GM21447 (cell line): ENCODE data around the gene NT5DC4.

Experiments
- ATAC-seq: cut with Tn5 transposase; IDR thresholded peaks from one replicate; pipeline ENCODE4 v1.9.1; 2021; ENCODE audit not compliant: unreplicated experiment

NT5DC4 gene

DNA sequence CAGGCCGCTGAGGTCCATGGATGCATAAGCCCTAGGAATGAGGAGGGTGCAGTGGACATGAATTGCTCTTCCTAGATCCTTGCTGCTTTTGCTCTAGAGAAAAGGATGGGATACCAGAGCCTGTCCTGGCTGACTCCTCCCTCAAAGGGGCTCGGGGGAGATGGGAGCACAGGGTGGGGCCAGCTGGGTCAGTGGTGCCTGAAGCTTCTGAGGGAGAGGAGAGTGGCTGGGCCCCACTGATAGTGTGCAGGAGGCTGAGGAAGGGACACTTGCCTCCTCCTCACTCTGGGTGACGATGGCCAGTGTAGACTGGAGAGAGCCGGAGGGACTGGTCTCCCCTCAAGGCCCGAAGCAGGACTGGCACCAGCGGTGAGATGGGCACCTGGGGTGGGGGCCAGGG lies at the start of gene NT5DC4:
Gene NT5DC4, plus strand, starts transcription at position 236 of the 400 bp plus-strand sequence. Its CDS starts 60 bp downstream, at position 296.
- no peak for ATAC-seq

DNA sequence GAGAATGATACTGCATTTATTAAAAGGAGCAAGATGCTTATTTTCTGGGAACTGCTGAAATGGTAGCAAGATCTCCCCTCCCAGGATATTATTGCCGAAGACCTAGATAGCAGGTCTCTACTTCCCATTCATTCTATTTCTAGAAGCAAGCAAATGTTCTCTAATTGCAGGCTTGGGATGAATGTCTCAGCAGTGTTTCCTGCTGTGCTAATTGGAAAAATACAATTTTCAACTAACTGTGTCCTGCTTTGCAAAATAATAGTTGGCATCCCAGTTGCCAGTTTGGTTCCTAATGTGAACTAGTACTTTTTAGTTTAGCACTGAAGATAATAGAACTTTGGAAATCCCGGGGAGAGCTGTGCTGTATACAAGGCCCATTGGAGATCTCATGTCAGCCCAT lies 49.0 kb upstream of the NT5DC4 start:
- ATAC-seq: no peak

DNA sequence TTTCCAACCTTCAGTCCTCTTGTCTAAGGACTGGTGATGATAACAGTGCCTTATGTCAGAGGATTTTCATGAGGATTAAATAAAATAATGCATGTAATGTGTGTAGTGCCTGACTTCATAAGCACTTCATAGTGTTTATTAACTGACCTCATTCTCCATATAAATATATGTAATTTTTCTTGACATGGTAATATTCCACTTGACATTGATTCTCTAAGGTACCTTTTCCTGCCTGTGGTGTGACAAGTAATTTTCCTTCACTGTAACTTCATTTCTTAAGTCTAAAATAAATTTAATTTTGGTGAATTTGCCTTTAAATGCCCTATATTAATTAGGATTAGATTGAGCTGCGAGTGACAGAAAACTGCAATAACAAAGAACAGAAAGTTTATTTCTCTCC lies 47.8 kb upstream of the NT5DC4 start:
- no peak for ATAC-seq

DNA sequence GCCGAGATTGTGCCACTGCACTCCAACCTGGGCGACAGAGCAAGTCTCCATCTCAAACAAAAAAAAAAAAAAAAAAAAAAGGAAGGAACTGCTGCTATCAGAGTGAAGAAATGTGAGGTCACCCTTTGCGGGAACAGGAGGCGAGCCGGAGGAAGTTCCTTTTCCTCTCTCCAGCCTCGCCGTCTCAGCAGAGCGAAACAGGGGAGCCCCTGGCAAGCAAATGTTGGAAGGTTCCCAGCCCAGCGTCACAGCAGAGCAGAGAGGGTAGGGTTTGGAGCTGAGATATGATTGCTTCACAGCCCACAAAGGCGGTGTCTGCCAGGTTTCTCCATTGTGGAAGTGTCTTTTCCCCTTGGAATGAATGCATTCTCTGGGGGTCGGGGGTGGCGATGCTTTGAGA lies 46.6 kb upstream of the NT5DC4 start:
- no peak for ATAC-seq

DNA sequence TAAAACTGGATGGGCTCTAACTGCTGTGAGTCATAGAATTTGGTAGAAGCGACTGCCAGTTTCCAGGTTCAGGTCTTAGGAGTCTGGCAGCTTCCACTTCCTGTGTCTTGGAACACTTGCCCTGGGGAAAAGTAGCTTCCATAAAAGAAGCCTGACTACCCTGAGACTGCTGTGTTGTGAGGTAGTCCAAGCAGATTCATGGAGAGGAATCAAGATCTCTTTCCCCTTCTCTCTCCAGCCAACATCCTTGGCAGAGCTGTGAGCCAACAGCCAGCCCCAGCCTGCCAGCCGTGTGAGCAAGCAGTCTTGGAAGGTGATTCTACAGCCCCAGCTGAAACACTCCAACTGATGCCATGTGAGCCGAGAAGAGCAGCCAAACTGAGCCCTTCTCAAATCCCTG lies 41.3 kb upstream of the NT5DC4 start:
- ATAC-seq: no peak

DNA sequence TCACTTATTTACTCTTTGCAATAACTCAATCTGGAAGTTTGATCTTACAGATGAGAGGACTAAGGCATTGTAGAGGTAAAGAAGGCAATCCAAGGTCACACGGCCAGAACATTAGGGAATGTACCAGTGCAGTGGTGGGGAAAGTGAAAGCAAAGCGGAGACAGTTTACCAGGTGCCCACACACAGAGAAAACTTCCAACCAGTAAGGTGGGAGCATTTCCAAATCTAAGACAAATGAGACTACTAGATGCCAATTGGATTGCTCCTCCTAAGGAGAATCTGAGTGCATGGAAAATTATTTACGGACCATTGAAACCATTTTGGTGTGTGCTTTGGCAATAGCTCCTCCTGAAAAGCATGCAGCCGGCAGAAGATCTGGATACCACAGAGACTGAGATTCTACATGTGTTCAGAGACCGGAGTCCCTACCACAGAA lies 40.1 kb upstream of the NT5DC4 start:
- no peak for ATAC-seq

DNA sequence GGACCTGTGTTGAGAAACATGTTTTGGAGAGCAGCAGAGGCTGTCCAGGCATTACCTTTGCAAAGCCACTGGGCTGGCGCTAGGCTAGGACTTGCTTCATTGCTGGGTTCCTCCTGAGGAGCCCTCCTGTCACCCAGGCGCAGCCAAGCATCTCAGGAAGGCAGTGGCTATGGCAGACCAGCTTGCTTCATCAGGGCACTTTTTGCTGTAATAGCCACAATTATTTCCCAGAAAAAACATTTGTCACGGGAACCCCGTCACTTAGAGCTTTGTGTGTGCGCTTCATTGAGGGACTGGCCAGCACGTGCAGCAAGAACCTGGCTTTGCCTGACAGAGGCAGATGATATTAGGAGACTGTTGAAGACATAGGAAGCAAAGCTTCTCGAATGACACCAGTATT lies 38.7 kb upstream of the NT5DC4 start:
- no peak for ATAC-seq

DNA sequence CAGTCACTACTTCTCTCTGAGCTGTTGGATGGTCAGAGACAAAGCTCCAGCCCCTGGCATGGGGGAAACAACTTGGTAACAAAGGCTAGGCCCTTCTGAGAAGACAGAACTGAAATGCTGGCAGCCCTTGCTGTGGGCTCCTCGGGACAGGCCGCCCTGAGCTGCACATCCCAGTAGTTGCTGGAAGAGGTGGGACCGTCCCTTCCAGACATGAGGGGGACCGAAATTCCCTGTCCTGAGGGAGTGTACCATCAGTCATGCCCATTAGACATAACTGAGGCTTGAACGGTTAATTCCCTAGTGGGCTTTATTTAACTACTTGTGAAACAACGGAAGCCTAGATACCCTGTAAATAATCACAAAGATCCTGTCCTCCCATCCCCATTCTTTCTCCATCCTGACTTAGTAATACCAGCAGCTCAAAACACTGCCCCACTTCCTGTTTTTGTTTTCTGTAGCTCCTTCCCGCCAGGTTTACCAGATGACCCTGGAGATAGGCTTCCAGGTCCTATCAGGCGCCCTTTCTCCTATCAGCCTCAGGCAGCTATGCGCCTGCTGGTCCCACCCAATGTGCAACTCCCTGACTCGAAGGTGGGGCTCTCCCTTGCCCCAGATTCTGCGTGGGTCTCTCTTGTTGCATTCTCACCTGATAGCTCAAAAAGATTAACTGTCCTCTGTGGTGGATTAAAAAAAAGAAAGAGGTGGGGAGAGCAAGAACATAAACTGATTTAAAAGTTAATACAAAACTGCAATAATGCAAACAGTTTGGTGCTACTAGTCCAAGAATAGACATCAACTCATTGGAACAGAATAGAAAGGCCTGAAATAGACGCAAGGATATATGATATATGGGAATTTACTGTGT lies 37.0 kb upstream of the NT5DC4 start:
- no peak for ATAC-seq

DNA sequence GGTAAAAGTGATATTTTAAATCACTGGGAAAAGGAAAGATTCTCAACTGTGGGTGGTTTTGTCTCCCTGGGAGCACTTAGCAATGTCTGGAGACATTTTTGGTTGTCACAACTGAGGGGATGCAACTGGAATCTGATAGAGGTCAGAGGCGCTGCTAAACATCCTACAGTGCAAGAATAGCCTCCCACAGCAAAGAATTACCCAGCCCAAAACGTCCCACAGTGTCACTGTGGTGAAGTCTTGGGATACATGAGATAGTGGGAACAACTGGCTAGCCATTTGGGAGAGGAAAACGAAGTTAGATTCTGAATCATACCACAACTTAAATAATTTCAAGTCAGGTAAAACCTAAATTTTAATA lies 36.4 kb upstream of the NT5DC4 start:
- no peak for ATAC-seq

DNA sequence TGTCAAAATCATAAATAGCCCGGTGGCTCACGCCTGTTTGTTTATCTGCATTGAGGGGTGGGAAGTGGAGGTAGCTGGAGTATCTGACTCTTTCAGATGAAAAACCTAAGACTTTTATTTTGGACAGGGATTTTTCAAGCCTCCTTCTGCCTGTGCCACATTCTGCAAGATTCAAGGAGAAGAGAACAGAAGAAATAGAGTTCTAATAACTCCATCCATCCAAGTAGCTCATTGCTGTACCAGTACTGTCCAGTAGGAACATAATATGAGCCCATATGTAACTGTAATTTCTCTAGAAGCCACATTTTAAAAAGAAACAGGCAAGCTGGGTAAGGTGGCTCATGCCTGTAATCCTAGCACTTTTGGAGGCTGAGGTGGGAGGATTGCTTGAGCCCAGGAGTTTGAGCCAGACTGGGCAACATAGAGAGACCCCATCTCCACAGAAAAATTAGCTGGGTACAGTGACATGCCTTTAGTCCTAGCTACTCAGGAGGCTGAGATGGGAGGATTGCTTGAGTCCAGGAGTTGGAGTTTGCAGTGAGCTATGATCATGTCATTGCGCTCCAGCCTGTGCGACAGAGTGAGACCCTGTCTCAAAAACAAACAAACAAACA lies 35.4 kb upstream of the NT5DC4 start:
- no peak for ATAC-seq

DNA sequence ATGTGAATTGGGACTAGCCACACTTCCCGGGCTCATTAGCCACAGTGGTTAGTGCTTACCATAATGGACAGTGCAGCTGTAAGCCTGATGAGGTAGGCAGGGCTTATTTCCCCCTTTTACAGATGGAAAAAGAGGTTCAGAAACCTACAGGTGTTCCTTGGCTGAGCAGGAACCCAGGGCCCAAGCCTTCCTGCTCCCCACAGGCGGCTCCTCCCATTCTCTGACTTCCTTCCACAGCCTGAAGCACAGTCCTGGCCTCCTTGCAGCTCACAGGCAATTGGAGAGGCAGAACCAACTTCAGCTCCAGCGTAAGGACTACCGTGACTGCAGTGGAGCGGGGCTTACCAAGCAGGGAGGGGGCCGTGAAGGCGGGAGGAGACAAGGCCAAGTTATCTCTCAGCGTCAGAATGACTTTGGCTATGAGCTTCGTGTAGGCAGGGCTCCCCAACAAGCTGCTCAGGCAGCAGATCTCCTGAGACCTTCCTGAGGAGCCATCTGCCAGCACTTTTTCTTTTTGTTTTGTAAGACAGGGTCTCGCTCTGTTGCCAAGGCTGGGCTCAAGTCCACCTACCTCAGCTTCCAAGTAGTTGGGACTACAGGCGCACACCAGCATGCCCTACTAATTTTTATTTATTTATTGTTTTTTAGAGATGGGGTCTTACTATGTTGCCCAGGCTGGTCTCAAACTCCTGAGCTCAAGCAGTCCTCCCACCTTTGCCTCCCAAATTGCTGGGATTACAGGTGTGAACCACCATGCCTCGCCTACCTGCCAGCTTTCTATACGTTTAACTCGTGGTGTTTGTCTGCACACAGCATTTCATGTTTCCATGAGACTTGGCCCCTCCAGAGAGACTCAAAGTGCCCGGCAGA lies 34.2 kb upstream of the NT5DC4 start:
- no peak for ATAC-seq

DNA sequence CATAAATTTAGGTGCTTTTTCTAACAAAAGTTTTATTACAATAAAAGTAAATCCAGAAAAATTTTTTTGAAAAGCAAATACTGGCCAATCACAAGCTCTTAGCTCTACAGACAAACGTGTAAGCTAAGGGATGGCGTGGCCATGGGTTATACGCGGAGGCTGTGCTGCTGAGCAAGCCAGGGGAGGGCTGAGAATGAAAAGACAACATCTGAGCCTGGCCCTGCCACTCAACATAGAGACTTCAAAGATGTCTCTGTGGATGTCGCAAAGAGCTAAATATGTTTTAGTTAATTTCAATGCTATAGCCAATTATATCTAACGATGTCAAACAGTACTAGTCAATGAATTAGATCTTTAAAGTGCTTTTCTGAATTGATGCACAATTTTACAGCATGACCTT lies 33.3 kb upstream of the NT5DC4 start:
- ATAC-seq: no peak

DNA sequence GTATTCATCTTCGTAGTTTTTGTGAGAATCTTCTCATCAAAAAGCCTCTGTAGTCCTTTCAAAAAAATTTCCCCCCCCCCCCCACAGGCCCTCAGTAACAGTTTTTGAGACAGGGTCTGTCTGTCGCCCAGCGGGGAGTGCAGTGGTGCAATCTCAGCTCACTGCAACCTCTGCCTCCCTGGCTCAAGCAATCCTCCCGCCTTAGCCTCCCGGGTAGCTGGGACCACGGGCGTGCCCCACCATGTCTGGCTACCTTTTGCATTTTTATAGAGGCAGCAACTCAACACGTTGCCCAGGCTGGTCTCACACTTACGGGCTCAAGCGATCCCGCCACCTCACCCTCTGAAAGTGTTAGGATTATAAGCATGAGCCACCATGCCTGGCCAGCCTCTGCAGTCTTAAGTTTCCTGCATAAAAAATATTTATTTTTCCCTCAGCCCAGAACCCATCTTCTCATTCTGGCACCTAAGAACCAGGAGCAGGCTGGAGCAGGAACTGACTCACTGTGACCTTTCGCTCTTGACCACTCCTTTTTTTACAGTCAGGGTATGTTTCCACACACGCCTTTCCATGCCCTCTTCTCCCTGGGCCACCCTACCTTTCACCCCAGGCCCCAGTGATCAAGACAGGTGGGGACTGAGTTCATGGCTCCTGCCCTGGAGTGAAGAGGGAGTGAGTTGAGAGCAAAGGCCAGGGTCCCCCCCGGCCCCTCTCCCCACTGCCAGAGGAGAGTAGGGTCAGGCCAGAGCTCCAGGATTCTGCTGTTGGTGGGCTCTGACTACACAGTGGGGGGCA lies 32.5 kb upstream of the NT5DC4 start:
- ATAC-seq: no peak

DNA sequence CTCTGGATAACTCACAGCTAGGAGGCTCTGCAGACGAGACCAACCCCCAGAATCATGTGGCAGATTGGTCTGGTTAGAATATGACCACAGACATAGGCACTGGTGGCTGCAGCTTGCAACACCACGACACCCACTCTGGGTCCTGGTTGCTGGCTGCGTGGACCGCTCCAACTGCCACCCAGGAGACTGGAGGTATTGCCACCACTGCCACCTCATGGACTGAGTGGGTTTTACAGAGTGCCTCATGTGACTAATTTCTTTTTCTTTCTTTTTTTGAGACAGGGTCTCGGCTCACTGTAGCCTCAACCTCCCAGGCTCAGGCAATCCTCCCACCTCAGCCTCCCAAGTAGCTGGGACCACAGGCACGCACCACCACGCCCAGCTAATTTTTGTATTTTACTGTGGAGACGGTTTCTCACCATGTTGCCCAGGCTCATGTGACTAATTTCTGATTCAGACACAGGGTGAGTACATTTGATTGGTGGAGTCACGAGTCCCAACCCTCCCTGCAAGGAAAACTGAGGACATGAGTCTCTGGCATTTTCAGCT lies 29.9 kb upstream of the NT5DC4 start:
- ATAC-seq: no peak

DNA sequence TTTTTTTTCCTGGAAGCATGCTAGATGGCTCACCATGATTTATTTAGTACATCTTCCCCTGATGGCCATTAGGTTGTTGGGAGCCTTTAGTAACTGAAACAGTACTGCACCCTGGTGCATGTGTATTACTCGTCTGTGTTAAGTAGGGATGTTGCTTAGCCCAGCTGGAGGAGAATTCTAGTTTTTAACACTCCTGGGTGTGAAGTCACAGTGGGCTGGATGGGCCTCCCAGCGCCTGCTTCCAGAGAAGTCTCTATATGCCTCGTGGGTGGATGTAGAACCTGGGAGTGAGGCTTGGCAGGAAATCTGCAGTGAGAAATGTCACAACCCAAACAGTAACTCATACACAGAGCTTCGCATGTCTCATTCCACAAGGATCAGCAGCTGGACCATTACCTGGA lies 28.9 kb upstream of the NT5DC4 start:
- ATAC-seq: no peak

DNA sequence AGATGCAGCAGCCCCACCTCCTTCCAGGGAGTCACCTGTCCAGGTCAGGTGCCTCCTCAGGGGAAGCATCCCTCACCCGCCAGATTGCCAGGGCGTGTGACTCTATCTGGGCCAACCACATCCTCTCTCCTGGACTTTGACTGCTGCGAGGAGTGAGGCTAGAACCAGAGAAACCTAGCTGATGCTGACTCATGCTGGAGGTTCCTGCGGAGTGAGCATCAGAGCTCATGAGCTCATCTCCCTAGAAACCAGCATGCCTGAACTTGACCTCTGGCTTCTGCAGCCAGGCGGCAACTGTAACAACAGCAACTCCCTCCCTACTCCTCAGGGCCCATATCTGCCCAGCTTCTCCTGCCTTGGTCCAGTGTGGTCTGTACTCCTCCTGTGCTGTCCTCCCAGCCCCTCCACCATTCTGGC lies 28.3 kb upstream of the NT5DC4 start:
- peak; percentile 93 for ATAC-seq

DNA sequence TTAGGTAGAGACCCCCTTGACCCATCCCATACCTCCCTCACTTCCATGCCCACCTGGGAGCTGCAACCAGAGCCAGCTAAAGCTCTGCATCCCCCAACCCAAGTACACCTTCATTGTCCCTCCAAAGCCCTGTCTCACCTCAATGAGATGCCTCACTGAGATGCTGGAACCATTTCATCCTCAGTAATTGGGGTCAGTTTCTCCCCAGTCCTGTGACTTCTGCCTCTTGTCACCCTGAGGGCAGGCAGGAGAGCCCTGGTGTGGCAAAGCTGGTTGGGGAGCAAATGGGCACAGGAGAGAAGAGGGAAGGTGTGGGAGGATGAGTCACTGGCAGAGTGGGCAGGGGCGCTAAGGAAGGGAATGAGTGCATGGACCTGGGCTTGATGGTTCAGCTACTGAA lies 27.9 kb upstream of the NT5DC4 start:
- ATAC-seq: no peak

DNA sequence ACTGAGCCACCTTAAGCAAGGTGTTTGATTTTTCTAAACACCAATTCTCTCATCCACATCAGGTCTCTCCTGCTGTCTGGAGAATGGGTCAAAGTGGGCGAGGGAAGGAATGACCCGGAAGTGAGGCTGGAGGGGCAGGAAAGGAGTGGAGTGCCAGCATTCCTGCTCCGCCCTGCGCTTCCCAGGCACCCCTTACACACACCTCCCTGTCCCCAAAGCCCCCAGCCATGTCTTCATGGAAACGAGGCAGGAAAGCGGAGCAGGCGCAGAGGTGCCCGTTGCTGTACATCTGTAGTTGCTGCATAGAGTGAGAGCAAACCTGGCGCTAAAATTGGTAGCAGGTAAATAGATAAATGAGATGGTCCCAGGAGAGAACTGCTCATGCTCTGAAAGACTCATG lies 27.2 kb upstream of the NT5DC4 start:
- no peak for ATAC-seq

DNA sequence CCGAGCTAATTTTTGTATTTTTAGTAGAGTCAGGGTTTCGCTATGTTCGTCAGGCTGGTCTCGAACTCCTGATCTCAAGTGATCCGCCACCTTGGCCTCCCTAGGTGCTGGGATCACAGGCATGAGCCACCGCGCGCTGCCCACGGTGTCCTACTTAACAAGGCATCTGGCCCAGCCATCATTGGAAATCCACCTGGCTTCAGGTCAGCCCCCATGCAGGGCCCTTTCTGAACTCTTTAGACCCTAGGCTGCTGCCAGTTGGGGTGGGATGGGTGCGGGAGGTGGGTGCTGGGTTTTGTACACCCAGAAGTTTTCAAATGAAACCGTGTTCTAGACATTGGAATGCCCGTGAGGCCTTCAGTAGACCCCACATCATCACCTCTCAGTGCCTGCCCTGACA lies 26.6 kb upstream of the NT5DC4 start:
- no peak for ATAC-seq

DNA sequence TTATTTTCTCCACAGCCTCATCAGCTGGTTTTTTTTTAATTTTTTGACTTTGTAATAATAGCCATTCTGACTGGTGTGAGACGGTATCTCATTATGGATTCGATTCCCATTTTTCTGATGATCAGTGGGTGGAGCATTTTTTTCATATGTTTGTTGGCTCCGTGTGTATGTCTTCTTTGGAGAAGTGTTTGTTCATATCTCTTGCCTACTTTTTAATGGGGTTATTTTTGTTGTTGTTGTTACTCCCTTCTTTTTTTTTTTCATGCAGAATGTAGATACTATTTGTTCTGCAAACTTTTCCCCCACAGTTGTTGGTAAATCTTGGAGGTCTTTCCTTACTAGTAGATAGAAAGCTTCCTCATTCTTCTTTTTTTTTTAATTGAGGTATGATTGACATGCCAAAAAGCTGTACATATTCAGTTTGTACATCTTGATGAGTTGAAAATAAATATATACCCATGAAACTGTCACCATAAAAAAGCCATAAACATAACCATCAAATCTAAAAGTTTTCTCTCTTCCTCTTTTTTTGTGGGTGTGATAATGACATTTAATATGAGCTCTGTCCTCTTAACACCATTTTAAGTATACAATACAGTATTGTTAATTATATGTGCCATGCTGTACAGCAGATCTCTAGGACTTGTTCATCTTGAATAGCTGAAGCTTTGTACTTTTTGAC lies 21.8 kb upstream of the NT5DC4 start:
- ATAC-seq: no peak
